ENCODE results near the gene AKNA. TPM values are rescaled to one million over a fixed set of nuclear protein-coding genes. Genes with fewer than 3 reads are reported as not detected.
"Not testable (repeated sequence)": the region's sequence is repeated elsewhere in the genome, so short reads cannot be mapped to it uniquely, and the experiment has no call there.

The AKNA gene
- total RNA-seq, 1 donor from 2014 or later, result 31.4 TPM

DNA sequence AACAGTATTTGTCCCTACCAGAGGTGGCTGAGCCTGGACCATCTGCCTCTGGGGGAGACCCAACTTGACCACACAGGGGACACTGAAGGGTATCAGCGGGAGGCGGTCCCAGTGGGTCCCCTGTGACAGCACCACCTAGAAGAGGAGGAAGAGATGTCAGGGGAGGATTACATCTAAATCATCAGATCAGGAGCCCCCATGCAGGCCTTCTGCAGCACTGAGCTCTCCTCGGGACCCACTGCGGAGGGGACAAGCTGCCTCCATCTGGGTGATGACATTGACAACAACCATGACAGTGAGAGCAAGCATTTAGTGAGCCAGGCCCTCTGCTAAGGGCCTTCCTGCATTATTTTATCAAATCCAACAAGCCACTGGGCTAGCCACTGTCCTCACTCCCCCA lies 45.8 kb downstream of the AKNA start:
- no peak for DNase-seq (ENCODE audit: extremely low read depth, low read depth, low spot score)

DNA sequence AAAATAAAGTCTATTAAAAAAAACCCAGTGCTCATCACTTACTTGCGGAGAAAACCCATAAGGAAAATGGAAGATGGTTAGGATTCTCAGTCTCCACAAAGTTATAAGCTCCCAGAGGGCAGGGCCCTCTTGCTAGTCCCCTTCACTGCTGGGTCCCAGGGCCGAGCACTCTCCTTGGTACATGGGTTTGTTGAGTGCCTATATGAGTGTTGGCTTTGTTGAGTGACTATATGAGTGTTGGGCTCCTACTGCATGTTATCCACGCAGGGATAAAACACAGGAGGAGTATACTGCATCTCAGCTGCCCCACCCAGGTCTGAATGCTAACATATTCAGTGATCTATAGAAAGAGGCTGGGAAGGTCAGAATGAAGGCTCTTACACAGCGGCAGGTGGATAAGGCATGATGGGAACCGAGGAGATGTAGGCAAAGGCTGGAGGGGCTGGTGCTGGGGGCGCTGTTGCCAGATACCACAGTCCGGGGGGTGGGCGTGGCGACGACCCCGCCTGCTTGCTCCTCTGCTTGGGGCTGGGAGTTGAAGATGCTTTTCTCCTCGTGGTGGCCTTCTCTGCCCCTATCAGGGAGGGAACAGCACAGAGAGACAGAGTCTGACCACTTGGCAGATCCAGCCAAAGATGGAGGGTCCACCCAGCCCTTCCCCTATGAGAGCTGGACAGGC lies 46.5 kb downstream of the AKNA start:
- DNase-seq (ENCODE audit: extremely low read depth, low read depth, low spot score), result no peak

DNA sequence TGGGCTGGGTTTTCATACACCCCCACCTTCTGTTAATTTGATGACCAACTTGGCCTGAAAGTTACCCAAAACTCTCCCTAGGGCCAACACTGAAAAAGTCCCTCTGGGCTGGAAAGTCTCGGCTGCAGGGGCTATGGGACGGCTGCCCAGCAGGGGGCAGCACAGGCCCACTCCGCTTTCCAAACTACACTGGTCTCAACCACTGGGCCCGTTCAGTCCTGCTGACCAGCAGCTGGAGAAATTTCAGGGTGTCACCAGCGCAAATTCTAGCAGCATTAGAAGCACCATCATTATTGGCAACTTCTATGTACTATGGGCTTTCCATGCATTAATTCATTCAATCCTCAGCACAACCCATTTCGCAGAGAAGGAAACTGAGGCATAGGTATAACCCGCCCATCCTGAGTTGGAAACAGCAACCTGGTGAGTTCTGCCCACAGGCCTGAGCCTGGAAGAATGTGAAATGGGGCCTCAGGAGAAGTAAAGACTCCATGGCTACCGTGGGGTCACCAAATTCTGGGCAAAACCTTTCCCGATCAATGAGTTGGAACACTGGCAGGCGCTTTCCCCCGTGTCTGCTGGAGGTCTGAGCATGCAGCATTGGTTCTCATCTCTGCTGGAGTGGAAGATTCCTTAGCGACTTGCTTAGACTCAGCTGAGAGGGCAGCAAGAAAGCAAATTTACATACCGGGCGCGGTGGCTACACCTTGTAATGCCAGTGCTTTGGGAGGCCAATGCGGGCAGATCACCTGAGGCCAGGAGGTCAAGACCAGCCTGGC lies 48.5 kb downstream of the AKNA start:
- DNase-seq (ENCODE audit: extremely low read depth, low read depth, low spot score), result no peak

DNA sequence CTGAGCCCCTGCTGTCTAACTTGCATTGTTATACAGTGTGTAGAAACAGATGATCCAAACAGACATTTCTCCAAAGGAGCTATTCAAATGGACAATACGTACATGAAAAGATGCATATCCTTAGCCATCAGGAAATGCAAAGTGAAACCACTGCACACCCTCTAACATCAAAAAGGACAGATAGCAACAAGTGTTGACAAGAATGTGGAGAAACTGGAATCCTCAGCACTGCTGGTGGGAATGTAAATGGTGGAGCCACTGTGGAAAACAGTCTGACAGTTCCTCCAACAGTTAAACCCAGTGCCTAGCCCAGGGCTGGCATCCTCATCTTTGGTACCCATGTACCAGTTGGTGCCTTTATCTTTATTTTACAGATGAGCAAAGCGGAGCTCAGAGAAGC lies 49.6 kb downstream of the AKNA start:
- no peak for DNase-seq (ENCODE audit: extremely low read depth, low read depth, low spot score)

DNA sequence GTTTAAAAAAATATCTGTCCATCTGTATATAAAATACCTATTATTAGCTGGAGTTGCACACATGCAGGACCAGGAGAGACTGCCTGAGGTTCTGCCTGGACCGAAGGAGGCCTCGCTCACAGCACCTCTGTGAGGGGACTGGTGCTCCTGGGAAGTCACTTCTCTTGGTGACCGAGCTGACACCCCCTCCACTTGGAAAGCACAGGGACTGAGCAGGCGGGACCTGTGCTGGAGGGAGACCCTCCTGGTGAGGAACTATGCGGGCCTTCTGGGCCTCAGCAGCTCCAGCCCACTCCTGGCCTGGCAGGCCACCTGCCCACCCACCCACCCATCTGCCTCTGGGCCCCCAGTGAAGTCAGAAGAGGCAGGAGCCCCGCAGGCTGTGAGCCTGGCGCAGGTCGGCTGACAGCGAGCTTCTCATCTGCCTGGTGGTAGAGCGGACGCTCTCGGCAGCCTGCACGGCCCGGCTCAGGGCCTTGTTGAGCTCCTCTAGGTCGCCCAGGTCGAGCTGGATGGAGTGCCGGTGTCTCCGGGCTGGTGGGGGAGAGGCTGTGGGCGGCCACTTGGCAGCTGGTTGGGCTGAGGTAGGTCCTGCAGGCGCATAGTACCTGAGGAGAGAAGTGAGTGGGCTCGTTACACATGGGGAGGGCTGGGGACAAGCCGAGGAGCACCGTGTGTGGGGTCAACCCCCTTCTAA lies 50.9 kb downstream of the AKNA start:
- no peak for DNase-seq (ENCODE audit: extremely low read depth, low read depth, low spot score)

DNA sequence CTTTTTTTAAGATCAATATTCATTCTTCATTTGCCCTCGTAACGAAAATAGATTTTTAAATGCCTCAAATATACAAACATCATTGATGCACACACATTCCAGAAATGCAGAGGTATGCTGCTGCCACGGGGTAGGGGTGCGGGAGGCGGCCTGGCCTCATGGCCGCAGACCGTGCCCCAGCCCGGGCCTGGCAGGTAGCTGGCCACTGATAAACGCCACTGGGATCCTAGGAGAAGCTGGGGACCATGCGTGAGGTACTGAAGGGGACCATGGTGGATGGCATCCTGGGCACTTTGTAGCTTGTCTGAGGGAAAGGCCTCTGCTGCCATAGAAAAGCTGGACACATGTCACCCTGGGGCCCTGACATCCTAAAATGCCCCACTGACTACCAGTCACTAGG lies 51.6 kb downstream of the AKNA start:
- no peak for DNase-seq (ENCODE audit: extremely low read depth, low read depth, low spot score)

DNA sequence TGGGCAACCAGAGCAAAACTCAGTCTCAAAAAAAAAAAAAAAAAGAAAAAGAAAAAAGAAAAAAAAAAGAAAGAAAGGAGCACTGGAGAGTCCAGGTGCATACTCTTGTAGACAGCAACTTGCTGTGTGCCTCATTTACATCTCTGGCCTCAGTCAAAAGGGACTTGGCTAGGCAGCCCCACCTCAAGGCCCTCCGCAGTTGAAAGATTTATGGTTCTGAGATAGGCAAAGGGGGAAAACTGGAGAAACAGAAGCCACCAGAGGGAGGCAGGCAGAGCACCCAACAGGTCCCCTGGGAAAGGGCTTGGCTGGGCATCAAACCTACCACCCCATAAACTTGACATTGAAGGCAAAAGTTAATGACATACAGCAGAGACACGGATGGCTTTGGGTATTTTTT lies 52.0 kb downstream of the AKNA start:
- no peak for DNase-seq (ENCODE audit: extremely low read depth, low read depth, low spot score)

DNA sequence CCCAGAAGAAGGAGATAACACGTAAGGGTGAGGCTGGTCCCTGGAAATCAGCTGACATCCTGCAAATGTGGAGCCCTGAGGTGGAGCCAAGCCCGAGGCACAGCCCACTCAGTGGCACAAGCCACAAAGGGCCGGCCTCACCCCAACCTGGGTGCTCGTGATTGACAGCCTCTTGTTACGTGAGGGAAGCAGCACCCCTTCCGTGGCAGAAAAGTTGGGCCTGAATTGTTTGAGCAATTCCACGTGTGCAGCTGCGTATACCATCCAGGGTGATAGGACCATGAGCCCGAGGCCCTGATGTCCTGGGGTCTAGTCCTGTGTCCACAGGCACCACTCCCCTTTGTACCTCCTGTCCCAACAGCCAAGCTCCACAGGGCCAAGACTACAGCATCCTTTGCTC lies 53.3 kb downstream of the AKNA start:
- no peak for DNase-seq (ENCODE audit: extremely low read depth, low read depth, low spot score)

DNA sequence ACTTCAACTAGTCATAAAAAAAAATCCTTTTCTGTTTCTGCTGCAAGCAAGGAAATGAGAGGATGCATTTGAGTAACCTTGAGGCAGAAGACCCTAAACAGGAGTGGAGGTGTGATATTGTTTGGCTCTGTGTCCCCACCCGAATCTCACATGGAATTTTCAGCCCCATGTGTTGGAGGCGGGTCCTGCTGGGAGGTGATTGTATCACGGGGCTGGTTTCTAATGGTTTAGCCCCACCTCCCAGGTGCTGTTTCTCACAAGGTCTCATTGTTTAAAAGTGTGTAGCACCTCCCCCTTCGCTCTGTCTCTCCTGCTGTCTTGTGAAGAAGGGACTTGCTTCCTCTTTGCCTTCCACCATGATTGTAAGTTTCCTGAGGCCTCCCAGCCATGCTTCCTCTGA lies 54.1 kb downstream of the AKNA start:
- DNase-seq (ENCODE audit: extremely low read depth, low read depth, low spot score), result not testable (repeated sequence)

DNA sequence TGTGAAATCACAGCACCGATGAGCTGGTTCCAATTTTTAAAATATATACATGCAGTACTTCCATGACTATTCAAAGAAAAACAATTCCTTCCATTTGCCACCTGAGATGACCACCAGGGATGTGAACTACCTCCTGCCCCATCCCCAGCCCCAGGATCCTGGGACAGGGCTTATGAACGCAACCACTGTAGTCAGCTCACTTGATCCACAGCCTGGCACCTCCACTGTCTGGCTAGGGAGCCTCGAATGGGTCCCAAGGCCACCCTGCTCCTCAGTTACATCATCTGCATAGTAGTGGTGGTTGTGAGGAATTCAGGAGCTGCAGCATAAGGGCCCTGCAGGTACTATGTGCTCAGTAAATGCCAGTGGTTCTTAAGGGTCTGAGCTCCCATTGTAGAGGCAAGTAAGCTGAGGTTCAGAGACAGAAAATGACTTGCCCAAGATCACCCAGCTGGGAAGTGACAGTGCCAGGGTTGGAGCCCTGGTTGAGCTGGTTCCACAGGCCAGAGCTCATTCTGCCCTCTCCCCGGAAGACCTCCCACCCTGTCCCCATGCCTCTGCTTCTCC lies 55.2 kb downstream of the AKNA start:
- DNase-seq (ENCODE audit: extremely low read depth, low read depth, low spot score), result not testable (repeated sequence)

DNA sequence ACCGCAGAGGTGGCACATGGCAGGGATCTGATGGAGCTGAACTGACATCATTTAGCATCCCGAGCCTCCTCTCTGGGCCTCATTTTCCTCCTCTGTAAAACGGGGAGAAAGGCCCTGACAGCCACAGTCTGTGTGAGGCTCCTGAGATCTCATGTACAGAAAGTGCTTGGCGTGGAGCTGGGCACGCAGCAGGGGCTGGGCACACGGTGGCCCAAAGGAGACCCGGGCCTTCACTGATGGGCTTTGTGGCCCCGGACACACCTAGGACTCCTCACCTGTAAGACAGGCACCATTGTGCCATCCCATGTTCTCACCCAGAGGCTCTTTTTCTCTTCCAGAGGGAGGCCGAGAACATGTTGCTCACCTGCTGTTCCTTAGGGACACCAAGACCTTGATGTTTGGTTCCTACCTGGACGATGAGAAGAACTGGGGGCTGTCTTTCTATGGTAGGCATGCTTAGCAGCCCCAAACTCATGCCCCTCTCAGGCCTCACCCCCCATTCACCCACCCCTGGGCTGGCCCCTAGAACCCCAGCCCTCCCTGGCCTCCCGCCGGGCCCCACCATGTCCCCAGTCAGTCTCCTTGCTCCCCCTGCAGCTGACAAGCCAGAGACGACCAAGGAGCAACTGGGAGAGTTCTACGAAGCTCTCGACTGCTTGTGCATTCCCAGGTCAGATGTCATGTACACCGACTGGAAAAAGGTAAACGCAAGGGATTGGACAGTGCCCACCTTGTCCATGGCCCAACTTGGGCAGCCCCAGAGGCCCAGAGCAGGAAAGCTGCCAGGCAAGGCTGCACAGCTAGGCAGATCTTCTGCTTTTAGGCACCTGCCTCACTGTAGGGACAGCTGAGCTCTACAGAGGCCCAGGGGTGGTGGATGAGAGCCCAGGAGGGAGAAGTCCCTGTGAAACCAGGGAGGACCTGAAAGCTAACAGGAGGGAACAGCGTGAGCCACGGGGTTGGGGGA lies 56.3 kb downstream of the AKNA start:
- DNase-seq (ENCODE audit: extremely low read depth, low read depth, low spot score), result not testable (repeated sequence)

DNA sequence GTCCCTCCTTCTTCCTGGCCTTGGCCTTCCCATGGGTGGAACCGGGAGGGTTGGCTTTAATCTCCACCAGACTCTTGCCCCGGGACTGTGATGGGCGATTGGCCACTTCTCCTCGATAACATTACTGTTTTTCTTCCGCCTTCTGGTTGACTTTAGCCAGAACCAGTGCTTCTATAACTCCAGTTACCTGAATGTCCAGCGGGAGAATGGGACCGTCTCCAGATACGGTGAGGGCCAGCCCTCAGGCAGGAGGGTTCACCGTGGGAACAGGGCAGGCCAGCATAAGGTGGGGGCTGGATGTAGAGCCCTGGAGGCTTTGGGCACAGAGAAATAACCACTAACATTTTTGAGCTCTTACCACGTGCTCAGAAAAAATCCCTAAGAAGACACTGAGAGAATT lies 57.1 kb downstream of the AKNA start:
- no peak for DNase-seq (ENCODE audit: extremely low read depth, low read depth, low spot score)

DNA sequence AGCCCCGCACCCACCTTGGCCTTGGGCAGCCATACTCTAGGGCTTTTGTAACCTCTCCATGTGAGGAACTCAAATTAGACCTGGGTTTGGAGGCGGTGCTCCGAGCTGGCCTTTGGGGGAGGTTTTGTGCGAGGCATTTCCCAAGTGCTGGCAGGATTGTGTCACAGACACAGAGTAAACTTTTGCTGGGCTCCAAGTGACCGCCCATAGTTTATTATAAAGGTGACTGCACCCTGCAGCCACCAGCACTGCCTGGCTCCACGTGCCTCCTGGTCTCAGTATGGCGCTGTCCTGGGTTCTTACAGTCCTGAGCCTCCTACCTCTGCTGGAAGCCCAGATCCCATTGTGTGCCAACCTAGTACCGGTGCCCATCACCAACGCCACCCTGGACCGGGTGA lies 58.2 kb downstream of the AKNA start, which contains the start of gene ORM2:
TSS of gene ORM2 (plus strand) at position 245 of the 398 bp plus-strand sequence. CDS start at position 281, 36 bp downstream.
- not testable (repeated sequence) for DNase-seq (ENCODE audit: extremely low read depth, low read depth, low spot score)

DNA sequence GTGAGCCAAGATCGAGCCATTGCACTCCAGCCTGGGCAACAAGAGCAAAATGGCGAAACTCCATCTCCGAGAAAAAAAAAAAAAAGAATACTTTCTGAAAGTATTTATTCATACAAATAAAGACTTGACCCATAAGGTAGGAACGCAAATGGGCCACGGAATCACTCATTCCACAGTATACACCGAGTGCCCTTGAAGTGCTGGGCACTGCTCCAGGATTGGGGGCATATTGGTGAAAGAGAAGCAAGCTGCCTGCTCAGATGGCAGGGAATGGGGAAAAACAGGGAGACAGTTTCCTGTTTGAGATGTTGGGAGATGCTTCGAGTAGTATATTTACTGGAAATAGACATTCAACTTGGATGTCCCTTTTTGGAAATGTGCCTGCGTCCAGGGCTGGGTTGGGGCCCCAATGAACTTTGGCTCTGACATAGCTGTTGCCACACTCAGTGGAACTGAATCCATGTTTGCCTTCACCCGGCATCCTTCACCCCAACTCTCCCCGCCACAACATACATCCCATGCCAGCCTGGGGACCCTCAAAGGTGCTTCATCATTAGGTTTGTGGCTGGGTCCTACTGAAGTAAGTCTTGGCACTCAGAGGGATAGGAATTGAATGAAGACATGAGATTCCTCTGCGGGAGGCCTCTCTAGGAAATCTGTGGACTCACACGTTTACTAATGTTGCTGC lies 58.7 kb downstream of the AKNA start:
- DNase-seq (ENCODE audit: extremely low read depth, low read depth, low spot score), result not testable (repeated sequence)

DNA sequence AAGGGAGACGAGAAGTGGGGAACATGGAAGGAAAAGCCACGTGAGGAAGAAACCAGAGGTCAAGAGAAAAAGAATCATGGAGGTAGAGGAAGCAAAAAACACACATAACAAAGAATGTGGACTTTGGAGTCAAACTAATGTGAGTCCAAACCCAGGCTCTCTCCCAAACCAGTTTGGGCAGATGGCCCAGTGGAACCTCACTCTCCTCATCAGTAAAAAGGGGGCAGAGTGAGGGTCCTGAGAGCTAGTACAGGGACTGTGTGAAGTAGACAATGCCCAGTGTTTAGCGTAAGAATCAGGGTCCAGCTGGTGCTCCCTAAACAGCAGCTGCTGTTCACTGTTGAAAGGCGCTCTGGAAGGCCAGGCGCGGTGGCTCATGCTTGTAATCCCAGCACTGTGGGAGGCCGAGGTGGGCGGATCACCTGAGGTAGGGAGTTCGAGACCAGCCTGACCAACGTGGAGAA lies 59.4 kb downstream of the AKNA start:
- not testable (repeated sequence) for DNase-seq (ENCODE audit: extremely low read depth, low read depth, low spot score)

DNA sequence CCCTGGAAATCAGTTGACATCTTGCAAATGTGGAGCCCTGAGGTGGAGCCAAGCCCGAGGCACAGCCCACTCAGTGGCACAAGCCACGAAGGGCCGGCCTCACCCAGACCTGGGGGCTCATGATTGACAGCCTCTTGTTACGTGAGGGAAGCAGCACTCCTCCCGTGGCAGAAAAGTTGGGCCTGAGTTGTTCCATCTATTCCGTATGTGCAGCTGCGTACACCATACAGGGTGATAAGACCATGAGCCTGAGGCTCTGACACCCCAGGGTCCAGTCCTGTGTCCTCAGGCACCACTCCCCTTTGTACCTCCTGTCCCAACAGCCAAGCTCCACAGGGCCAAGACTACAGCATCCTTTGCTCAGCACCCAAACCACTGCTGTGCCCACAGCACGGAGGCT lies 60.0 kb downstream of the AKNA start:
- DNase-seq (ENCODE audit: extremely low read depth, low read depth, low spot score), result no peak

DNA sequence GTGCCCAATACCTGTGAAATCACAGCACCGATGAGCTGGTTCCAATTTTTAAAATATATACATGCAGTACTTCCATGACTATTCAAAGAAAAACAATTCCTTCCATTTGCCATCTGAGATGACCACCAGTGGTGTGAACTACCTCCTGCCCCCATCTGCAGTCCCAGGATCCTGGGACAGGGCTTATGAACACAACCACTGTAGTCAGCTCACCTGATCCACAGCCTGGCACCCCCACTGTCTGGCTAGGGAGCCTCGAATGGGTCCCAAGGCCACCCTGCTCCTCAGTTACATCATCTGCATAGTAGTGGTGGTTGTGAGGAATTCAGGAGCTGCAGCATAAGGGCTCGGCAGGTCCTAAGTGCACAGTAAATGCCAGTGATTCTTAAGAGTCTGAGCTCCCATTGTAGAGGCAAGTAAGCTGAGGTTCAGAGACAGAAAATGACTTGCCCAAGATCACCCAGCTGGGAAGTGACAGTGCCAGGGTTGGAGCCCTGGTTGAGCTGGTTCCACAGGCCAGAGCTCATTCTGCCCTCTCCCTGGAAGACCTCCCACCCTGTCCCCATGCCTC lies 62.0 kb downstream of the AKNA start:
- not testable (repeated sequence) for DNase-seq (ENCODE audit: extremely low read depth, low read depth, low spot score)

DNA sequence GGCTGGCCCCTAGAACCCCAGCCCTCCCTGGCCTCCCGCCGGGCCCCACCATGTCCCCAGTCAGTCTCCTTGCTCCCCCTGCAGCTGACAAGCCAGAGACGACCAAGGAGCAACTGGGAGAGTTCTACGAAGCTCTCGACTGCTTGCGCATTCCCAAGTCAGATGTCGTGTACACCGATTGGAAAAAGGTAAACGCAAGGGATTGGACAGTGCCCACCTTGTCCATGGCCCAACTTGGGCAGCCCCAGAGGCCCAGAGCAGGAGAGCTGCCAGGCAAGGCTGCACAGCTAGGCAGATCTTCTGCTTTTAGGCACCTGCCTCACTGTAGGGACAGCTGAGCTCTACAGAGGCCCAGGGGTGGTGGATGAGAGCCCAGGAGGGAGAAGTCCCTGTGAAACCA lies 62.8 kb downstream of the AKNA start:
- not testable (repeated sequence) for DNase-seq (ENCODE audit: extremely low read depth, low read depth, low spot score)

DNA sequence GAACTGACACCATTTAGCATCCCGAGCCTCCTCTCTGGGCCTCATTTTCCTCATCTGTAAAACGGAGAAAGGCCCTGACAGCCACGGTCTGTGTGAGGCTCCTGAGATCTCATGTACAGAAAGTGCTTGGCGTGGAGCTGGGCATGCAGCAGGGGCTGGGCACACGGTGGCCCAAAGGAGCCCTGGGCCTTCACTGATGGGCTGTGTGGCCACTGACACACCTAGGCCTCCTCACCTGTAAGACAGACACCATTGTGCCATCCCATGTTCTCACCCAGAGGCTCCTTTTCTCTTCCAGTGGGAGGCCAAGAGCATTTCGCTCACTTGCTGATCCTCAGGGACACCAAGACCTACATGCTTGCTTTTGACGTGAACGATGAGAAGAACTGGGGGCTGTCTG lies 63.3 kb downstream of the AKNA start:
- DNase-seq (ENCODE audit: extremely low read depth, low read depth, low spot score), result no peak
